NCI-H2227 treated with DMSO at 0.1 percent for 48 hours (cell line): ENCODE measurements around the gene NCAPD3.
A peak's percentile ranks its signal among the peaks of the same experiment; 100 is the strongest.

ENCODE experiments used
- DNase-seq: peaks from one replicate; lab custom pipeline; 2025; lab: John Stamatoyannopoulos, UW

The NCAPD3 gene

GRCh38 chr11:134253188-134253993 lies 29.6 kb upstream of the NCAPD3 start, which contains the start of the genes ACAD8 and THYN1:
Gene ACAD8, plus strand, starts transcription at chr11:134253568. Its CDS starts 33 bp downstream, at chr11:134253601.
Gene THYN1, minus strand, starts transcription at chr11:134253352. Its CDS starts 470 bp downstream, at chr11:134252882.
- peak; percentile 86 for DNase-seq

GRCh38 chr11:134252346-134253187 lies 28.8 kb upstream of the NCAPD3 start:
- peak; percentile 42 for DNase-seq

GRCh38 chr11:134250675-134251074 lies 26.9 kb upstream of the NCAPD3 start:
- DNase-seq = no peak

- DNase-seq = no peak
Measured at GRCh38 chr11:134250246-134250645, 26.5 kb upstream of the NCAPD3 start.

GRCh38 chr11:134248910-134249480 lies 25.2 kb upstream of the NCAPD3 start:
- no peak for DNase-seq

GRCh38 chr11:134246678-134247077 lies 22.9 kb upstream of the NCAPD3 start:
- DNase-seq = no peak

GRCh38 chr11:134246100-134246499 lies 22.3 kb upstream of the NCAPD3 start:
- DNase-seq = no peak

- no peak for DNase-seq
Measured at GRCh38 chr11:134245434-134245833, 21.7 kb upstream of the NCAPD3 start.

- no peak for DNase-seq
Measured at GRCh38 chr11:134244593-134244992, 20.8 kb upstream of the NCAPD3 start.

- DNase-seq = no peak
Measured at GRCh38 chr11:134243913-134244312, 20.1 kb upstream of the NCAPD3 start.

- no peak for DNase-seq
Measured at GRCh38 chr11:134242376-134242775, 18.6 kb upstream of the NCAPD3 start.

- DNase-seq = no peak
Measured at GRCh38 chr11:134240592-134240991, 16.8 kb upstream of the NCAPD3 start.

- DNase-seq = no peak
Measured at GRCh38 chr11:134238956-134239355, 15.2 kb upstream of the NCAPD3 start.

- no peak for DNase-seq
Measured at GRCh38 chr11:134237557-134237922, 13.8 kb upstream of the NCAPD3 start.

- DNase-seq = no peak
Measured at GRCh38 chr11:134236834-134237556, 13.2 kb upstream of the NCAPD3 start.

- no peak for DNase-seq
Measured at GRCh38 chr11:134235399-134235798, 11.6 kb upstream of the NCAPD3 start.

- no peak for DNase-seq
Measured at GRCh38 chr11:134233729-134234179, 10.0 kb upstream of the NCAPD3 start.

GRCh38 chr11:134231958-134232659 lies 8.3 kb upstream of the NCAPD3 start:
- no peak for DNase-seq

GRCh38 chr11:134230339-134230738 lies 6.6 kb upstream of the NCAPD3 start:
- DNase-seq = no peak

GRCh38 chr11:134229126-134229790 lies 5.5 kb upstream of the NCAPD3 start:
- no peak for DNase-seq

- DNase-seq = no peak
Measured at GRCh38 chr11:134228625-134229024, 4.9 kb upstream of the NCAPD3 start.
